Uterus (tissue), 2 donors: ENCODE measurements around the gene PET117.

Source experiments
- POLR2A ChIP-seq, 2 donors: fragments of 450-650 bp; IDR thresholded peaks; one replicate each; pipeline ENCODE4 v1.6.1; 2016; ENCODE audit warnings: antibody characterized with exemption in 2 of 2, mild to moderate bottlenecking in 1 of 2, moderate library complexity in 1 of 2
- TF ChIP-seq, protein P1 (sequence below), 4 experiments: fragments of 200-600 bp in 2 of 4; fragments of 450-650 bp in 2 of 4; sonication (generic) in 2 of 4; IDR thresholded peaks; one replicate each; pipeline ENCODE4 v1.5.1; 2016 to 2019; ENCODE audit warnings: antibody characterized with exemption in 4 of 4, mild to moderate bottlenecking in 2 of 4, moderate library complexity in 1 of 4

DNA sequence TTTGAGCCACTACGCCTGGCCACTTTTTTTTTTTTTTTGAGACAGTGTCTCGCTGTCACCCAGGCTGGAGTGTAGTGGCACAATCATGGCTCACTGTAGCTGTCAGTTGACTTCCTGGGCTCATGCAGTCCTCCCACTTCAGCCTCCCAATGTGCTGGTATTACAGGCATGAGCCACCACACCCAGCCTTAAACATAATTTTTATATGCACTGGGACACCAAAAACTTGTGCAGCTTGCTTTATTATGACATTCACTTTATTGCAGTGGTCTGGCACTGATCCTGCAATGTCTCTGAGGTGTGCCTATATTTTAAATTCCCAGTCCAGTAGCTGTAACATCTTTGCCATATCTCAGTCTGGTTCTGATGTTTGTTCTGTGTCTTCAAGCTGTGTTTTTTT lies 34.7 kb downstream of the PET117 start:
- TF ChIP-seq, protein P1, sequence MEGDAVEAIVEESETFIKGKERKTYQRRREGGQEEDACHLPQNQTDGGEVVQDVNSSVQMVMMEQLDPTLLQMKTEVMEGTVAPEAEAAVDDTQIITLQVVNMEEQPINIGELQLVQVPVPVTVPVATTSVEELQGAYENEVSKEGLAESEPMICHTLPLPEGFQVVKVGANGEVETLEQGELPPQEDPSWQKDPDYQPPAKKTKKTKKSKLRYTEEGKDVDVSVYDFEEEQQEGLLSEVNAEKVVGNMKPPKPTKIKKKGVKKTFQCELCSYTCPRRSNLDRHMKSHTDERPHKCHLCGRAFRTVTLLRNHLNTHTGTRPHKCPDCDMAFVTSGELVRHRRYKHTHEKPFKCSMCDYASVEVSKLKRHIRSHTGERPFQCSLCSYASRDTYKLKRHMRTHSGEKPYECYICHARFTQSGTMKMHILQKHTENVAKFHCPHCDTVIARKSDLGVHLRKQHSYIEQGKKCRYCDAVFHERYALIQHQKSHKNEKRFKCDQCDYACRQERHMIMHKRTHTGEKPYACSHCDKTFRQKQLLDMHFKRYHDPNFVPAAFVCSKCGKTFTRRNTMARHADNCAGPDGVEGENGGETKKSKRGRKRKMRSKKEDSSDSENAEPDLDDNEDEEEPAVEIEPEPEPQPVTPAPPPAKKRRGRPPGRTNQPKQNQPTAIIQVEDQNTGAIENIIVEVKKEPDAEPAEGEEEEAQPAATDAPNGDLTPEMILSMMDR (IDR thresholded peaks at IDR 0.05), result no peak
- no peak for TF ChIP-seq POLR2A (IDR thresholded peaks at IDR 0.05)
